GM19328 (cell line): Measurements from ENCODE around the gene DSG3.
A peak's percentile ranks its signal among the peaks of the same experiment; 100 is the strongest.
"Not testable (repeated sequence)": the region's sequence is repeated elsewhere in the genome, so short reads cannot be mapped to it uniquely, and the experiment has no call there.

ENCODE experiments used
- ATAC-seq: cut with Tn5 transposase; IDR thresholded peaks from one replicate; pipeline ENCODE4 v1.9.1; 2021; ENCODE audit warnings: mild to moderate bottlenecking, moderate library complexity; ENCODE audit not compliant: unreplicated experiment

DSG3 gene

DNA sequence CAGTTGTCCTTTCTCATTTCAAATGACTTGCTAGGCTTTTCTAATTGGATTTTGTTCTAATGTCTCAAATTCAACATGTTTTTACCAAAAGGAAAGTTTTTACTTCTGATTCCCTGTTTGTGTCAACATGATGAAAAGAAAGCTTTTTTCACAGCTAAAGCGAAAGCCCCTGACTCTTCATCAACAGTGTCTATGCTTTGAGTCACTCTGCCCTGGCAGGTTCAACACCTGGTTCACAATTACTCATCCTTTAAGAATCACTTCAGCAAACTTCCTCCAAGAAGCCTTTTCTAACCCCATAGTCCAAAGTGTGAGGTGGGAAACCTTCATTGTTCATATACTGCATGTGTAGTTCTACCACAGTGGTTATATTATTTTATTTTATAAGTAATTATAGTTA lies 42.8 kb downstream of the DSG3 start:
- peak; percentile 59 for ATAC-seq

DNA sequence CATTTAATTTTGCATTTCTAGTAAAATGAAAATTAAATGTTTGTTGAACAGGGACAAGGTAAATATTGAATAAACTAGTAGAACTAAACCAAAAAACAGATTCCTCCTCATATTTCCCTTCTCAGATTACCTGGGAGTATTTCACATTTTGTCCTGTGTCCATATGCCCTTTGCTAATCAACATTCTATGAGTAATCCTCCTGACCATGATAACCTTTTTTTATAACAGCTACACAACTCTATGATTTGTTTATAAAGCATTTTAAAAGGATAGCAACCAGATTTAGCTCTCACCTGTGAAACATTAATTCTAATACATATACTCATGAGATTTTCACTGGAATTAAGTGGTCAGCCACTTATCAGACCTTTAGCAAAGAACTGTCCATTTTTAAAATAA lies 43.3 kb downstream of the DSG3 start:
- no peak for ATAC-seq

DNA sequence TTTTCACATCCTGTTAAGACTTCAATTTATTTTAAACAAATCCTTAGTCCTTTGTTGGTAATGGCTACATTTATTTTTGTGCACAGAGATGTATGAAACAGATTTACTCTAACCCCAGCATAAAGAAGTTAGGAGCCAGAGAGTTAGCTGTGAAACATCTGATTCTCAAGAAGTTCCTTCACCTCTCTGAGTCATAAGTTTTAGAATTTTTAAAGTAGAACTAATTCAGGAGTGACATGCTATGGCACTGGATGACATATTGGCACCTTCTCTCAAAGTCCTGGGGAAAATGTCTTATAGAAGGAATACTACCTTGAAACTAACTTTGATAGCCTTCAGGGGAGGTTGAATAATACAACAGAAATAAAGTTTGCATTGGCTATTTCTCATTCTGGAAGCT lies 44.0 kb downstream of the DSG3 start:
- no peak for ATAC-seq

DNA sequence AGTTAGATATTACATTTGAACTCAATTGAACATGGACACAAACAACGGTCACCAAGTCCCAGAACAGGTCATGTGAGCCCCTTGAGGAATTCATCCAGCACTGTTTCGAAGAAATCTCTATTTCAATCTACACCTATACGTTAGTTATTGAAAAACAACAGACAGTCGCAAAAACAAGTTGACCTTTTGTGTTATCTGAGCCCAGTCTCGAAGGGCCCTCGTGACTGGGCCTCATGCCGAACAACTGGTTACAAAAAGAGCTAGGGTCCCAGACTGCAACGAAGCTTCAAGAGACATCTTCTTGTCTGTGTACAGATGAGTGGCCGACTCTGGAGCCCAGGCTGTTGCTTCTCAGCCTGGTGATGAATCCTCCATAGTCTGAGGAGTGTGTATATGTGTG lies 45.1 kb downstream of the DSG3 start:
- no peak for ATAC-seq

DNA sequence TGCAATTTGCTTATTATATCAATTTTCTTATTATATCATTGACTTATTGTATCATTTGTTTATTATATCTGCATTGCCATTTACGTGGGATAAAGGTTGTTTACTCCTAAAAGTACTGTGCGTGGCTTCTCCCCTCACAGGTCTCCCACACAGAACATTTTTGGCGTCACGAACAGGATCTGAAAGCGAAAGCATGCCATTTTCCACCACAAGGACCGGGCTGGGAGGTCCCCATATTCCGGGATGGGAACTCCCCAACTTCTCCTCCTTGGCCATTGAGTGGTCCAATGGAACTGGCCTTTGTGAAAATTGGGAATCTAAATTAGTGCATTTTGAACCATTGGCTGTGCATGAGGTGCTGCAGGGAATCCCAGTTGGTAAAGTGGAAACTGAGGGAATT lies 45.6 kb downstream of the DSG3 start:
- no peak for ATAC-seq

DNA sequence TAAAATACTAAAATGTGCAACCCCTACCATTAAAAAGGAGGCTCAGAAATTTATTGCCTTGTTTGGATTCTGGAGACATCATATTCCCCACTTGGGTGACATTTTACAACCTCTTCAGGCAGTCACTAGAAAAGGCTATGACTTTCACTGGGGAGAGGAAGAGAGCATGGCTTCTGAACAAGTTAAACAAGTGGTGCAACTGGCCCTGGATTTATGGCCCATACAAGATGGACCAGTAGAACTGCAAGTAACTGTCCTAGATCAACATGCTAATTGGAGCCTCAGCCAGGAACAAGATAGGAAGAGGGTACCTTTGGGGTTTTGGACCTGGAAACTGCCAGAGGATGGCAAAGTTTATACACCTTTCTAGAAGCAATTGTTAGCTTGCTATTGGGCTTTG lies 46.4 kb downstream of the DSG3 start:
- no peak for ATAC-seq

DNA sequence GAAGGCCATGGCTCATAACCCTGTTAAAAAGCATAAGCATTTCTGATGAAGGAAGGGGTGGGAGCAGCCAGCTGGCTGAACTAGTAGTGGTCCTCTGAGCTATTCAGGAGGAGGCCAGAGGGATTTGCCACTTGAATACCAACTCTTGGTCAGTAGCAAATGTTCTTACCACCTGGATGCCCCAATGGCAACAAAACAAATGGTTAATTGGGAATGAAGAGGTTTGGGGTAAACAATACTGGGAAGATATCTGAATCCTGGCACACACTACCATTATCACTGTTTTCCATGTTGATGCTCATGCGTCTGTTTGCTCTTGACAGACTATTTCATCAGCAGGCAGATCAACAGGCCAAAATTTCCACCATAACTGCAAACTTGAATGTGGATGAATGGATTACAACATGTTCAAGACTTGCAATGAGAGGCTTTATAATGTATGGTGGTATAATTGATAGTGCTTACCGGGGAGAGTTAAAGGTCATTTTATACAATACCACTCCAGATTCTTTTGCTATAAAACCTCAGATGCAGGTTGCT lies 47.2 kb downstream of the DSG3 start:
- not testable (repeated sequence) for ATAC-seq

DNA sequence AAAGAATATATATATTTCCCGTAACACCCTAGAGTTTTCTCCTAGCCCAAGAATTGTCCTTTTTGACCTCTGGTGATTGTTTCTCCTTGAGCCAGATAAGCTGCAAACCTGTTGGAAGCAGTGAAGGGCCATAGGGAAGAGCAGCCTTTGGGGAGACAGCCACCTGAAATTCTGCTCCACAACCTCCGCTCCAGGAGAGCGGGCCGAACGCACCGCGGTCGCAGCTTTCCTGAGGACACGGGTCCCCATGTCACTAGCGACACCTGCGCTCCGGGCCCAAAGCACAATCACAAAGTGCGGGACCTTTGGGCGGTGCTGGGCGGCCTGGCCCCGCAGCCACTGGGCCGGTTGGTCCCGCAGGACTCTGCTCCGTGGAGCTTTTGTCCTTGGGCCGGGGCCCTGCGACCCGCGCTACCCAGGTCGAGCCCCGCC lies 49.9 kb downstream of the DSG3 start:
- no peak for ATAC-seq

DNA sequence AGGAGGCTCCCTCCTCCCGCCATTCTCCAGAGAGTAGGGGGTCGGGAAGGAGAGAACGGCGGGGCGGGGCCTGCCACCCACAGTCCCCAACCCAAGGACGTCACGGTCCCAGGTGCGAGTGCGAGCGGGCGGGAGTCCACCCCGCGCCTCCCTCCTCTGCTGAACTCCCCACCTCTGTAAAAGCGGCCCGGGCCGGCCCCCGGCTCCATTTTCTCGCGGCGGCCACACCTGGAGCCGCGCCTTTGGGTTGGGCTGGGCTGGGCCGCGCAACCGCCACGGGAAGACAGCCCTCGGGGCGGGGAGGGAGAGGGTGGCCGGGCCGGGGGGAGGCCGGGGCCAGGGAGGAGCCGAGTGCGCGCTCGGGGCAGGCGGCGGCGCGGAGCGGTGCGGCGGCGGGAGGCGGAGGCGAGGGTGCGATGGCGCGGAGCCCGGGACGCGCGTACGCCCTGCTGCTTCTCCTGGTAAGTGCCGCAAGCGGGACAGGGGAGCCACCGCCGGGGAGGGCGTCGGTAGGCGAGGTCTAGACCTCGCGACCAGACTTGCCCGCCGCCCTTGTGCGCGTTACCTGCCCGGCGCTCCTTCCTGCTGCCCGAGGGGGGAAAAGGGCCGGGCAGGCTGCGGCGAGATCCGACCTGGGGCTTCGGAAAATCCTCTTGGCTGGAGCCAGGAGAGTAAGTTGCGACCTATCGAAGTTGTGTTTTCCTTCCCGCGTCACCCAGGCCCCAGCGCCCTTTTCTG lies 50.5 kb downstream of the DSG3 start, which contains the start of gene DSG2:
Gene DSG2, plus strand, starts transcription at position 342 of the 738 bp plus-strand sequence. Its CDS starts 75 bp downstream, at position 417.
- ATAC-seq, result peak; percentile 41

DNA sequence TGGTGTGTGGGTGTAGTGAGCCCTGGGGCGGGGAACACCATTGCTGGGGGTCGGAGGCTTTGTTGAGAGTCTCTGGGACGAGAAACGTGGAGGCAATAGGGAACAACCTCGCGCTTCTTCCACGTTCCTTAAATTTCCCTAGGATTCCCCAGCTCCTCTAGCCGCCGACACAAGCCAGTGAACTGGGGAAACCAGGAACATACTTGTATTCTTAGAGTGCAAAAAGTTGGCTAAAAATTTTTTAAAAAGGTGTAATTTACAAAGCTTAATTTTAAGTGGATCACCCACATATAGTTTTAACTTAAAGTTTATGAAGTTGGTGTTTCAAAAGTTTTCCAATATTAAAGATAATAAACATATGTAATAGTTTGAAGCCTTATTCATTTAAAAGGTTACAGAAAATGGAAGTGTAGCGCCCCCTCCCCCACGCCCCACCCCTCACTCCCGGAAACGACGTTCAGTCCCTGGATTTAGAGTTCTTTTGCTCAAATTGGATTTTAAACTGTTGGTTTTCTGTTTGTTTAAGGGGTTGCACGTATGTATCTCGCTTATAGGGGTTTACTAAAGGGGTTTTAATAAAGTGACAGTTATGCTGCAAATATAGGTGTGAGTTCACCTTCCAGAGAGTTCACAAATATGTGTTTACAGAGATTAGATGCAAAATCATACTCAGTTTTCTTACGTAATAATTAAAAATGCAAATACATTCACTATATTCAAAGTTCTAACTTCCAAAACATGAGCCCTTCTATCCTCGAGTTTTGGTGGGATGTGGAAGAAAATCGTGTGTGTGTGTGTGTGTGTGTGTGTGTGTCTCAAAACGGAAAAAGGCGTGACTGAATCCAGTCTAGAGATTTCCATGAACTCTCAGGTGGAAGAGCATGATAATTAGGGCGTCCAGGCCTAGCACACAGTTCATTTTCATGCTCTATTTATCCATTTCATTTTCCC lies 51.3 kb downstream of the DSG3 start:
- peak; percentile 8 for ATAC-seq

DNA sequence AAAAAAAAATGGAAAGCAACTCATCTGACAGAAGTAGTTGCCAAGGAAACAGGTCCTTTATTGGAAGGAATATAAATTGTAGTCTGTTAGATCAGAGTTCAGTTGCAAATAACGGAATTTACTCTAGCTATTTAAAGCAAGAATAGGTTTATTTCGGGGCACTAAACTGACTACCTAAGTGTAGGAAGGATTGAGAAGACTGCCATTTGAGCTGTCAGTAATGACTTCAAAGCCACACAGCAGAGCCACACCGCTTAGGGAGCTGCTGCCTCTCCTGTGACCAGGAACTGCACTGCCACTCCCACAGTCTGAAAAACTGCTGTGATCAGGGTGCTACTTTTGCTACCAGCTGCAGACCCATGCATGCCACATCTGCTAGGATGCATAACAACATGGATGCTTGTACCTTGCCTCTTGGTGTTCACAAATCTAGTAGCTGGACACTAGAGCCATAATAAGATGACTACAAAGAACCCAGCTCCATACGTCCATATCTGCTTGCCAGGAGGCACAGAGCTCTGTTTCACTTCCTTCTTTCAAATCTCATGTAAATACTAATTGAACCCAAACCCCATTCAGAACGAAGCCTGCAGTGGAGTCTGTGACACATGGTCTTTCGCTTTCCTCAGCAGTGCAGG lies 52.6 kb downstream of the DSG3 start:
- ATAC-seq, result peak; percentile 78

DNA sequence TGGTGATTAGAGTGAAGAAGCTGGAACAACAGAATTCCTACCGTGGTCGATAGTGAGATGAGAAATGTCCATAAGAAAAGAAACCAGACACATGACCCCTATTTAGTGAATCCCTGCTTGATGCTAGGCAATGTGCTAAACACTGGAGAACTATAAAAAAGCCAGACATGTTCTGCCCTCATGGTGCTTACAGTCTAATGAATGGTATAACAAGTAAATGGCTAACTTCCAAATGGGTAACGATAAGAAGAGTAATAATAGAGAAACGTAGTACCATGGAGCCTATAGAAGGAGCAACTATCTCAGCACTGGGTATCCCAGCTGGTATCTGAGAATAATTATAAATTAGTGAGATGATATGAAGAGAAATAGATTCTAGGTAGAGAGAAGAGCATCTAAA lies 55.5 kb downstream of the DSG3 start:
- no peak for ATAC-seq

DNA sequence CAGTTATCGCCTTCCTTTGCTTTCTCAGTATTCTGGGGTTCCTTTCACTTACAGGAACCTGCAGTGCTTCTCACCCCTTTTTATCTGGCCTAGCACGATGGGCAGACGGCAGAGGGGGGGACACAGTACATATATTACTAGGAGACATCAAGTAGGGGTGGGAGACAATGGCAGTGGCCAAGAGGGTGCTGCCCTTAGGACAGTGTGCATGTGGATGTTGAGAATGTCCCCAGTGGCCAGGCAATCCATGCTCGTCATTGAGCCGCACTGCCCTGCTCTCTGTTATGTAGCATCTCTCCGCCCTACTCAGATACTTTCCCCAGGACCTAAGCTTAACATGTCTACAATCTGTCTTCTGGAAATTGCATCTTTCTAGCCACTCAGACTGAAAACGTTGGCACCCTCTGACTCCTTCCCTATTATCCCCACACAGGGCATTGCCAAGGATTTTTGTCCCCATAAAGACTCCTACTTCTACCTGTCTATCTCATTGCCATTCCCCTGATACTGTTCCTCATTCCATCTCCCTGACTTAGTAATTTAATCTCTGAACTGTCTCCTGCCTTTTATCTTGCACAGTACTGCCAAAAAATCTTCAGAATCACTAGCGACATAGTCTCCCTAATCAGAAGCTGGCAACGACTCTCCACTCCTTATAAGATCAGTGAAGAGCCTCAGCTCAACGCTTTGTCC lies 57.1 kb downstream of the DSG3 start:
- no peak for ATAC-seq

DNA sequence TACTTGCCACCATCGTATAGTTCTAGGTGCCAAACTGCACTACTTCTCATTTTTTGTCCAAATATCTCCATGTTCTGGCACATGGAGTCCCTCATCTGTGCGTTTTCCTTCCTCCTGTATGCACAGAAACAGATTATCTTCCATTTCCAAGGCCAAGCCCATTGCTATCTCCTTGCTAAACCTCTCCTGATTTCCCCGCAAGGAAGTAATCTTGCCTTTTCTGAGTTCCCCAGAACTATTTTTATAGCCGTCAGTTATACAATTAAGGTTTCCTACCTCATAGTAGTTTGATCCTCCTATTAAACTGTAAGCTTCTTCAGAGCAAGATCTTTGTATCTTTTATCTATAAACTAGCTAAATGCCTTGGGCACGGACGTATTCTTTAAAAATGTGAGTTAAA lies 57.6 kb downstream of the DSG3 start:
- no peak for ATAC-seq

DNA sequence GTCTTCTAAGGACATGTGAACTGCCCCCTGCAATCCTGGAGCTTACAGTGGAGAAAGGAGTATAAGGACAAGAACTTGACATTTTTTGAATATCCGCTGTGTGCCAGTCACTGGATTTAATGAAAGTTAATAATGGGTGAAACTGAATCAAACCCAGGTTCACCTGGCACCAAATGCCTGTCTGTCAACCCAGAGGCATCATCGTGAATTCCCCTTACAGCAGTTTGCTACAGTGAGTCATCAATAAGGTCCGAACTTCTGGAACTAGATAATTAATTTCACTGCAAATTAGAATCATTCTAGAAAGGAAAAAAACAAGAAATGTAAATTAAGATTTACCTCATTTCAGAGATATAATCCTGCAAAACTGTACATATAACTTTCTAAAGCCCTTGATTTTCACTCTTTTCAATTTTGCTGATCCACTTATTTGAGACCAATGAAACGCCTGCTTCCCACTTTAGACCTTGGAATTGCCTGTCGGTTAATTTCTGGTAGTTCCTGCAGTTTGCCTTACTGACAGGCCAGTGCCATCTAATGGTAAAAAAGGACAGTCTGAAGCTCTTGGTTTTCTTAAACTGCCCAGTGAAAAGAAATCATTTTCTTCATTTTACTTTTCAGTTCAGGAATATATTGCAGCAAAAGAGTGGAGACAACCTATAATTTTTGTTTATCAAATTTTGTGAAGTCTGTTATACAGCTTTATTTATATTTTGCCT lies 58.6 kb downstream of the DSG3 start:
- no peak for ATAC-seq

DNA sequence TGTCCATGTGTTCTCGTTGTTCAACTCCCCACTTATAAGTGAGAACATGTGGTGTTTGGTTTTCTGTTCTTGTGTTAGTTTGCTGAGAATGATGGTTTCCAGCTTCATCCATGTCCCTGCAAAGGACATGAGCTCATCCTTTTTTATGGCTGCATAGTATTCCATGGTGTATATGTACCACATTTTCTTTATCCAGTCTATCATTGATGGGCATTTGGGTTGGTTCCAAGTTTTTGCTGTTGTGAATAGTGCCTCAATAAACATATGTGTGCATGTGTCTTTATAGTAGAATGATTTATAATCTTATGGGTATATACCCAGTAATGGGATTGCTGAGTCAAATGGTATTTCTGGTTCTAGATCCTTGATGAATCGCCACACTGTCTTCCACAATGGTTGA lies 59.6 kb downstream of the DSG3 start:
- not testable (repeated sequence) for ATAC-seq

DNA sequence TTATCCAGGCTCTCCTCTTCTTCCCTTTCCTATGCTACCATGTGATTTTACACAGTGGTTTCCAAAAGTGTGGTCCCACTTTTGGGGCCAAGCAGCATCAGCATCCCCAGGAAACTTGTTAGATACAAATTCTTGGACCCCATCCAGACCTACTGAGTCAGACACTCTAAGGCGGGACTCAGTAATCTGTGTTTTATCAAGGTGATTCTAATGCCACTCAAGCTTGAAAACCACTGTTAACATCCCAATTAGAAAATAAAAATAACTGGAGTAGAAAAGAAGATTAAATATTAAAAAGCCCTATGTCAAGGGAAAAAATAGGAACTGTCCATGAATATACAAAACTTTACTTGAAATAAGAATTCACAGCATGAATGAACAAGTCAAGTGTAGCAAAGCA lies 61.2 kb downstream of the DSG3 start:
- ATAC-seq, result no peak

DNA sequence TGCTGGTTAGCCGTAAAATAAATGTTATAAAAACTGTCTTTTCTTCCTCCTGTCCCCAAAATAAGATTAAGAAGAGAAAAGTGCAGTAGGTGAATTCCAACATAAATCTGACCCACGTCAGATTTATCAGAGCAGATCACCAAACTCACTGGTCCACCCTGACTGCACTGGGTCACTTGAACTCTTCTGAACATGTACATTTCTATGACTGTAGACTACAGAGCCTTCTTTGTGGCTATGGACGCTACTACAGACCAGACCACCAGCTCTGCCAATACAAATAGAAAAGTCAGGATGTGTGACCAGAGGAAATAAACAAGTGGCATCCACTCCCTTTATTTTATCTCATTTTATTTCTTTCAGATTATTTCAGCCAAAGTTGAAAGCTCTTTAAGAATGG lies 62.0 kb downstream of the DSG3 start:
- no peak for ATAC-seq

DNA sequence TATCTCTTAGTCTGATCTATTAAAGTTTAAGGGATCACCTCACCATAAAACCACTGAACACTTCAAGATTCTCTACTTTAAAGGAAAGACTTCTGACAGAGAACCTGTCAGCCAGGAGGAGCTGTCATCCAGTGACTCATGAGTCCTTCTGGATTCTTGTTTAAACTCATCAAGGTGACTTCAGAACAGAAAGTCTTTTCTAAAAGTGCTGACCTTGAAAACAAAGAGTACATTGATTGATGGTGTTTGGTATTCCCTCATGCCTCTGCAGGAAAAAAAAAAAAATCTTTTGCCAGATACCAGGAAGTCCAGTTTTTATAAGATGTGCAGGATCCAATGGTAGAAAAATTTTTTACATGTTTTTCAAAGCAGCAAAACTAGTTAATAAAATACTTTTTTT lies 62.8 kb downstream of the DSG3 start:
- ATAC-seq, result no peak

DNA sequence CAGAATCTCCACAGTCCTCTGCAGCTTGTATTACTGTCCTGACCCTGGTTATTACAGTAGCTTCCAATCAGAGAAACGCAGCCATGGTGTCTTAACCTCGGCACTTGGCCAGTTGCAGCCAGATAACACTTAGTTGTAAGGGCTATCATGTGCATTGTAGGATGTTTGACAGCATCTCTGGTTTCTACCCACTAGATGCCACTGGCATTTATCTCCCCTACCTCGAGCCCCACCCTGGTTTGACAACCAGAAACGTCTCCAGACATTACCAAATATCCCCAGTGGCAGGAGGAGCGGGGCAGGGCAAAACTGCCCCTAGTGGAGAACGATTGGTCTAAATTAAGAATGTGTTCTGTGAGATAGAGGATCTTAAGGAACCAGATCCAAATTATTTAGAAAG lies 63.6 kb downstream of the DSG3 start:
- no peak for ATAC-seq
